ENCODE data around the gene PER2. TPM values are rescaled to one million over a fixed set of nuclear protein-coding genes. Genes with fewer than 3 reads are reported as not detected.
A peak's percentile ranks its signal among the peaks of the same experiment; 100 is the strongest.

PER2 gene
- total and polyA plus RNA-seq, 9 of the 15 experiments (the other 6 are each of a cell fraction or from before 2014, with no cell fraction given) = 1.1 to 10.3 (median 2.9) TPM

GRCh38 chr2:238238766-238239542 lies 49.5 kb downstream of the PER2 start (continued):
- TF ChIP-seq UBTF (IDR thresholded peaks at IDR 0.05; ENCODE audit: borderline replicate concordance in 1 of 2, low read depth in 2 of 2, low read length in 2 of 2) = 0 out of 4 replicates have a peak, but pooled peaks of 1 of the 2 experiments have one; percentile 27
- no peak for TF ChIP-seq MYNN (IDR thresholded peaks at IDR 0.05)
- no peak for TF ChIP-seq MYNN (CRISPR knock-in tag; IDR thresholded peaks at IDR 0.05)
- no peak for TF ChIP-seq E4F1 (CRISPR knock-in tag; IDR thresholded peaks at IDR 0.05; ENCODE audit: borderline replicate concordance)
- TF ChIP-seq PHB (CRISPR knock-in tag; IDR thresholded peaks at IDR 0.05) = no peak
- no peak for TF ChIP-seq ELF2 (CRISPR knock-in tag; IDR thresholded peaks at IDR 0.05)
- no peak for TF ChIP-seq ZBTB11 (CRISPR knock-in tag; IDR thresholded peaks at IDR 0.05)
- peak in 1 of 3 experiments; percentile 27; a peak in 2 of 6 replicates for TF ChIP-seq CTCF (IDR thresholded peaks at IDR 0.05 in 2 of 3, conservative IDR thresholded peaks at IDR 0.05 in 1 of 3; ENCODE audit: insufficient read depth in 2 of 3, low read depth in 1 of 3, low read length in 3 of 3)
- no peak for TF ChIP-seq HNRNPLL (IDR thresholded peaks at IDR 0.05; ENCODE audit: low read depth, low read length, poor library complexity, severe bottlenecking)
- no peak for TF ChIP-seq RFX7 (CRISPR knock-in tag; IDR thresholded peaks at IDR 0.05)
- peak; percentile 66 for TF ChIP-seq ETV1 (tag; conservative IDR thresholded peaks at IDR 0.05; ENCODE audit: low read depth)
- no peak for TF ChIP-seq ZFP1 (CRISPR knock-in tag; IDR thresholded peaks at IDR 0.05)
- no peak for TF ChIP-seq RNF219 (CRISPR knock-in tag; IDR thresholded peaks at IDR 0.05)

Data from K562 (cell line).